ENCODE data around the gene SPRYD4. TPM values are rescaled to one million over a fixed set of nuclear protein-coding genes. Genes with fewer than 3 reads are reported as not detected.

SPRYD4 gene
- total and polyA plus RNA-seq, 9 of the 15 experiments (the other 6 are each of a cell fraction or from before 2014, with no cell fraction given): 1.8 to 4.7 (median 2.8) TPM

GRCh38 chr12:56468216-56469006 lies at the start of gene SPRYD4 (continued):
- TF ChIP-seq ATF6 (CRISPR knock-in tag; IDR thresholded peaks at IDR 0.05) (peak; percentile 52; the same call in 1 of the 2 replicates), ZNF696 (CRISPR knock-in tag; conservative IDR thresholded peaks at IDR 0.05) (no peak), C11orf30 (IDR thresholded peaks at IDR 0.05; ENCODE audit: low read depth) (peak; percentile 94), TAF9B (IDR thresholded peaks at IDR 0.05; ENCODE audit: partially characterized antibody) (peak; percentile 91), MTA3 (IDR thresholded peaks at IDR 0.05; ENCODE audit: borderline replicate concordance) (peak; percentile 69; the same call in 1 of the 2 replicates), FIP1L1 (IDR thresholded peaks at IDR 0.05; ENCODE audit: low read depth, low read length, poor library complexity, severe bottlenecking) (no peak), XRCC5 (IDR thresholded peaks at IDR 0.05; ENCODE audit: low read depth, low read length) (no peak), CTCFL (IDR thresholded peaks at IDR 0.05; ENCODE audit: borderline replicate concordance, insufficient read depth, low read depth, low read length, poor library complexity, severe bottlenecking) (peak; percentile 92), HMGXB4 (CRISPR knock-in tag; IDR thresholded peaks at IDR 0.05) (peak; percentile 52; the same call in 1 of the 2 replicates), GABPA (tag; conservative IDR thresholded peaks at IDR 0.05; ENCODE audit: low read depth) (peak; percentile 39; the same call in 1 of the 2 replicates), MTA1 (IDR thresholded peaks at IDR 0.05; ENCODE audit: borderline replicate concordance) (peak; percentile 98), THRAP3 (IDR thresholded peaks at IDR 0.05; ENCODE audit: borderline replicate concordance) (no peak), KLF16 (IDR thresholded peaks at IDR 0.05) (0 out of 2 replicates have a peak, but pooled peaks have one; percentile 28), POLR2B (IDR thresholded peaks at IDR 0.05; ENCODE audit: low read depth, partially characterized antibody) (peak; percentile 85), RBM22 (IDR thresholded peaks at IDR 0.05; ENCODE audit: low read depth, low read length, poor library complexity, severe bottlenecking) (no peak), ESRRA (IDR thresholded peaks at IDR 0.05; ENCODE audit: borderline replicate concordance, low read depth) (peak; percentile 71; the same call in 1 of the 2 replicates), THAP12 (CRISPR knock-in tag; IDR thresholded peaks at IDR 0.05) (peak; percentile 79), NONO (IDR thresholded peaks at IDR 0.05; ENCODE audit: low read depth in 2 of 2, low read length in 1 of 2) (0 out of 4 replicates have a peak, but pooled peaks of 1 of the 2 experiments have one; percentile 57), TARDBP (IDR thresholded peaks at IDR 0.05) (0 out of 2 replicates have a peak, but pooled peaks have one; percentile 53)

Measured in K562 (cell line).